ENCODE measurements around the gene PCMTD2.

PCMTD2 gene

DNA sequence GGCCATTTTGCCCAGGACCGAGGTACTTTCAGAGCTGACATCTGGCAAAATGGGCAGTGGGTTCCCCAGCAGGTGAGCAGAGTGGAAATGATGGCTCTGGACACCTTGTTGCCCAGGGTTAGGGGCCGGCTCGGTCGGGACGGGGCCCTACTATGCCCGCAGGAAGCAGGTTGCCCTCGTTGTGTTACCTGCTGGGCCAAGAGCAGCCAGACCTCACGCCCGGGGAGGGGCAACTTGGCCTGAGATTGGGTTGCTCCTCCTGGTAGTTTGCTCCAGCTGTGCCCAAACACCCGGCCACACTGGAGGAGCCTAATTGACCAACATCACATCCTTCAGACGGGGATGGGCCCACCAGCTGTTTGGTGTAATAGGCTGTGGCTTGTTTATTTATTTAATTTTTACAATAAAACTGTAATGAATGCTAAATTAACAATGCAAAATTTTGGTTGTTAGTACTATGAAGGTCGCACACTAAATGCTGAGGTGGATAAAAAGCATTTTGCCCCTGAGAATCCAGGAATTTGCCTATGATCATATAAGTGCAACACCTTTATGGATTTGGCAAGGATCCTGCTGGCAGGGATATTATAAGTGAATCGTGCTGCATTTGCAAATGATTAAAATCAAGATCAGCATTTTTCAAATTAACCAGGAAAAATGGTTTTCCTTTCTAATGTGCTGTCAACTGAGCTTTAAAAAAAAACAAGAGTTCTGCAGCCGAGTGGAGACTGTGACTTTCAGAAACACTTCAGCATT is 26.6 kb upstream of the PCMTD2 start:
- H3K4me1 ChIP-seq (ENCODE audit: low read depth, poor library complexity, severe bottlenecking) = no peaks in the 10 kb centered on the region
- no peak overlapping the region for H3K4me2 ChIP-seq
- TF ChIP-seq, protein P1, sequence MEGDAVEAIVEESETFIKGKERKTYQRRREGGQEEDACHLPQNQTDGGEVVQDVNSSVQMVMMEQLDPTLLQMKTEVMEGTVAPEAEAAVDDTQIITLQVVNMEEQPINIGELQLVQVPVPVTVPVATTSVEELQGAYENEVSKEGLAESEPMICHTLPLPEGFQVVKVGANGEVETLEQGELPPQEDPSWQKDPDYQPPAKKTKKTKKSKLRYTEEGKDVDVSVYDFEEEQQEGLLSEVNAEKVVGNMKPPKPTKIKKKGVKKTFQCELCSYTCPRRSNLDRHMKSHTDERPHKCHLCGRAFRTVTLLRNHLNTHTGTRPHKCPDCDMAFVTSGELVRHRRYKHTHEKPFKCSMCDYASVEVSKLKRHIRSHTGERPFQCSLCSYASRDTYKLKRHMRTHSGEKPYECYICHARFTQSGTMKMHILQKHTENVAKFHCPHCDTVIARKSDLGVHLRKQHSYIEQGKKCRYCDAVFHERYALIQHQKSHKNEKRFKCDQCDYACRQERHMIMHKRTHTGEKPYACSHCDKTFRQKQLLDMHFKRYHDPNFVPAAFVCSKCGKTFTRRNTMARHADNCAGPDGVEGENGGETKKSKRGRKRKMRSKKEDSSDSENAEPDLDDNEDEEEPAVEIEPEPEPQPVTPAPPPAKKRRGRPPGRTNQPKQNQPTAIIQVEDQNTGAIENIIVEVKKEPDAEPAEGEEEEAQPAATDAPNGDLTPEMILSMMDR (conservative IDR thresholded peaks at IDR 0.05; ENCODE audit: low read depth, low read length) = no peak
- no peaks in the 10 kb centered on the region for H4K20me1 ChIP-seq (ENCODE audit: insufficient read depth)
- H3K9ac ChIP-seq = no peak overlapping the region
- H3K4me3 ChIP-seq (IDR thresholded peaks at IDR 0.05; ENCODE audit: insufficient read depth, low read depth, low read length) = no peak overlapping the region
- no peak overlapping the region for H2AFZ ChIP-seq (ENCODE audit: low read depth)
- H3K79me2 ChIP-seq (ENCODE audit: insufficient read depth, low read depth) = no peaks in the 10 kb centered on the region
- H3K36me3 ChIP-seq (ENCODE audit: insufficient read depth) = no peaks in the 10 kb centered on the region
- no peak overlapping the region for H3K27ac ChIP-seq
- peaks cover 94% of the 10 kb centered on the region for H3K27me3 ChIP-seq (ENCODE audit: insufficient read depth, low read depth)

DNA sequence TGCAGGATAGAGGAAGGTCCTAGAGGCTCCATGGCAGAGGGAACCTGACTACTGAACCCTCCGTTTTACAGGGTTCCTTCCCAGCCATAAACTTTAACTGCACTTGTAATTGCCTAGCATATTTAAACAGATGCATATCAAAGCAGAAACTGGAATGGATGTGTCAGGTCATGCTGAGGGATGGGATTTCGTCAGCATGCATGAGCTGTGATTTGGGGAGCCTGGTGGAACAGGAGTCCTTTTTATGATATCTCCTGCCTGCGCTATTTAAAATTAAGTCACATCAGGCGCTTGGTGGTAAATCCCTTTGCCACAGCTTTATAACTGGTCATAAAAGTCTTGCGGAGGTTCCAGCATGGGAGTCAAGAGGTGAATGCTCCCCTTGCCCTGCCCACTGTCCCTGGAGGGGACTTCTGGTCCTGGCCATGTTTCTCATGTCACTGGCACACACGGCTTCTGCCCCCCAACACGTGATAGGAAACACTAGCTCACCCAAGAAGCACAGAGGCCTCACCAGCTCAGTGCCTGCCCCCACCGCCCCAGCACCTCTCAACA is 26.0 kb upstream of the PCMTD2 start:
- H3K4me1 ChIP-seq (ENCODE audit: low read depth, poor library complexity, severe bottlenecking) = no peaks in the 10 kb centered on the region
- no peak overlapping the region for H3K4me3 ChIP-seq (IDR thresholded peaks at IDR 0.05; ENCODE audit: insufficient read depth, low read depth, low read length)
- H3K9ac ChIP-seq = no peak overlapping the region
- no peaks in the 10 kb centered on the region for H3K36me3 ChIP-seq (ENCODE audit: insufficient read depth)
- H3K79me2 ChIP-seq (ENCODE audit: insufficient read depth, low read depth) = no peaks in the 10 kb centered on the region
- TF ChIP-seq, protein P1 (conservative IDR thresholded peaks at IDR 0.05; ENCODE audit: low read depth, low read length) = no peak
- H2AFZ ChIP-seq (ENCODE audit: low read depth) = no peak overlapping the region
- peaks cover 90% of the 10 kb centered on the region for H3K27me3 ChIP-seq (ENCODE audit: insufficient read depth, low read depth)
- no peak overlapping the region for H3K4me2 ChIP-seq
- no peak overlapping the region for H3K27ac ChIP-seq
- no peaks in the 10 kb centered on the region for H4K20me1 ChIP-seq (ENCODE audit: insufficient read depth)

DNA sequence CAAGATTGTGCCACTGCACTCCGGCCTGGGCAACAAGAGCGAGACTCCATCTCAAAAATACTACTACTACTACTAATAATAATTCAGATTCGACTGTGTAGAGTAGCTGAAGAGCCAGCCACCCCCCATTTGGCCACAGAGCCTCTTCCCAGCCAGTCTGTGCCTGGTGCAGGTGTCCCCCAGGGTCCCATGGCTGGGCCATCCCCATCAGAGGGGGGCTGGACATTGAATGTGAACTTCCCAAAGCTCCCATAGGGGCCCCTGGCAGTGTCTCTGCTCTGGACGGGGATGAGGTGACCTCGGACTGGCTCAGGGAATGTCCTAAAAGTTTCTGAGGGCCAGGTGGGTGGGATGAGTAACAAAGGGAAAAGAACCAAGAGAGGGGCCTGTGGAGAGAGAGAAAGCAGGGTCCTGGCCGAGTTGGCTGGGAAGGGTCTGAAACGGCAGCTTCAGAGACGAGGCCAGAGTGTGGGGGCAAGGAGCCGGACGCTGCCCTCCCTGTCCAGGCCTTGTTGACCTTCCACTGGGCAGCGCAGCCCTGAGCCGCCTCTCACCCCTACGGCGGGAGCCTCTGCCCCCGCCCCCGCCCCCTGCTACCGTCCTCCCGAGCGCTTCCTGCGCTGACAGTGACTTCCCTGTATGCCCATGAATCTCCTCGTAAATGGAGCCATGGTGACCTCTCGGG is 24.9 kb upstream of the PCMTD2 start:
- H3K4me1 ChIP-seq (ENCODE audit: low read depth, poor library complexity, severe bottlenecking) = no peaks in the 10 kb centered on the region
- H3K27me3 ChIP-seq (ENCODE audit: insufficient read depth, low read depth) = peaks cover 79% of the 10 kb centered on the region
- H2AFZ ChIP-seq (ENCODE audit: low read depth) = no peak overlapping the region
- H3K36me3 ChIP-seq (ENCODE audit: insufficient read depth) = no peaks in the 10 kb centered on the region
- H4K20me1 ChIP-seq (ENCODE audit: insufficient read depth) = no peaks in the 10 kb centered on the region
- H3K79me2 ChIP-seq (ENCODE audit: insufficient read depth, low read depth) = no peaks in the 10 kb centered on the region
- TF ChIP-seq, protein P1 (conservative IDR thresholded peaks at IDR 0.05; ENCODE audit: low read depth, low read length) = no peak
- no peak overlapping the region for H3K4me3 ChIP-seq (IDR thresholded peaks at IDR 0.05; ENCODE audit: insufficient read depth, low read depth, low read length)
- no peak overlapping the region for H3K27ac ChIP-seq
- H3K9ac ChIP-seq = no peak overlapping the region
- H3K4me2 ChIP-seq = no peak overlapping the region

DNA sequence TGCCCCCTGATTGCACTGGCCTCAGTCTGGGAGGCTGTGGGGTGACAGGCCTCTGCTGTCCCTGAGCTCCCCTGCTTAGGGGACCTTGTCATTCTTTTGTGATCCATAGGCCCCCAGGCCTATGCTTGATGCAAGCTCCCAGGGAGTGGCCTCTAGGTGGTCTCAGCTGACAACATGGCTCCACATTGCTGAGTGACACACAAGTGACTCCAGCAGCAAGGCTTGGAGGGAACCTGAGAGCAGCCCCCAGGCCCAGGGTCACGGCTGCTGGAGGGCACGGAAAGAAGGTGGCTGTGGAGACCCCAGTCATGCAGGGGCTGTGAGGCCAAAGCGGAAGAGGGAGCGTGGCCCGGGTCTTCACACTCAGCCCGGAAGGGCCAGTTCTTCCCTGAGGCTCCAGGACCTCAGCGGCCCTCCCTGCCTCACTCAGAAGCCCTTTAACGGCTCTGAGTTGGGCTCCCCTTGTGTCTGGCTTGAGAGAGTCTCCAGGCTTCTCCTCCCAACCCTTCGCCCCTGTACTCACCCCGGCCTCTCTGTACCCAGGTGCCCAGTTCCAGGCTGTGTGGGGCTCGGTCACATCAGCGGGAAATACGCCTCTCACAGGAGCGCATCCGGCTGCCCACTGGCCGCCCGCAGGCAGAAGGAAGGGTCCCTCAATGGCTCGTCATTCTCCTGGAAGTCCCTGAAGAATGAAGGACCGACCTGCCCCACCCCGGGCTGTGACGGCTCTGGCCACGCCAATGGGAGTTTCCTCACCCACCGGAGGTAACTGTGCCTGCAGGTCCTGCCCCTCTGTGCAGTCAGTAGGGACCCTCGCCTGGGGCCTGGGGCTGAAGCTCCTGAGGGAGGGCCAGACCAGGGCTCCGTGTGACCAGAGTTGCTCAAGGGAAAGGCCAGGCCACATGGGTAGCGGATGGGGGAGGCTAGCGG is 23.7 kb upstream of the PCMTD2 start:
- Histone ChIP-seq H3K79me2 (ENCODE audit: insufficient read depth, low read depth) (no peaks in the 10 kb centered on the region), H3K9ac (no peak overlapping the region), H3K36me3 (ENCODE audit: insufficient read depth) (no peaks in the 10 kb centered on the region), H3K4me1 (ENCODE audit: low read depth, poor library complexity, severe bottlenecking) (no peaks in the 10 kb centered on the region), H3K4me2 (no peak overlapping the region), H3K27me3 (ENCODE audit: insufficient read depth, low read depth) (peaks cover 72% of the 10 kb centered on the region), H3K27ac (no peak overlapping the region), H2AFZ (ENCODE audit: low read depth) (no peak overlapping the region), H4K20me1 (ENCODE audit: insufficient read depth) (no peaks in the 10 kb centered on the region), H3K4me3 (IDR thresholded peaks at IDR 0.05; ENCODE audit: insufficient read depth, low read depth, low read length) (no peak overlapping the region)
- TF ChIP-seq, protein P1 (conservative IDR thresholded peaks at IDR 0.05; ENCODE audit: low read depth, low read length) = no peak

All from KMS-11 (cell line).